Cardiac muscle cell (in vitro differentiated cells and primary cell): ENCODE results near the gene NTNG2. TPM values are rescaled to one million over a fixed set of nuclear protein-coding genes. Genes with fewer than 3 reads are reported as not detected.

Source experiments
- DNase-seq, 2 donors: peaks; one replicate each; pipeline versions ENCODE4 v3.0.0 to v3.0.0-alpha.2; 2010 to 2017; ENCODE audit warnings: low read depth in 1 of 2, low spot score in 1 of 2
- H3K27ac ChIP-seq: fragments of 200-600 bp; sonication (generic); 2 replicates; pipeline ENCODE4 v1.5.1; 2016
- H3K27me3 ChIP-seq: fragments of 200-600 bp; sonication (generic); 2 replicates; pipeline ENCODE4 v1.6.0; 2016; ENCODE audit warnings: control low read depth
- H3K36me3 ChIP-seq: fragments of 200-600 bp; sonication (generic); 2 replicates; pipeline ENCODE4 v1.5.1; 2016; ENCODE audit warnings: control low read depth
- H3K4me1 ChIP-seq: fragments of 200-600 bp; sonication (generic); 2 replicates; pipeline ENCODE4 v1.8.1; 2017; ENCODE audit warnings: low read depth, mild to moderate bottlenecking, mixed run types
- H3K4me3 ChIP-seq: fragments of 200-600 bp; sonication (generic); 2 replicates; pipeline ENCODE4 v1.5.1; 2016; ENCODE audit warnings: mild to moderate bottlenecking
- H3K9me3 ChIP-seq: fragments of 200-600 bp; sonication (generic); 2 replicates; pipeline ENCODE4 v1.5.1; 2017; ENCODE audit warnings: low read depth, mild to moderate bottlenecking, control low read depth
- polyA plus RNA-seq: library from polyadenylated mRNA; unstranded; fragments of >200 nt; fragmentation: Nextera tagmentation; extraction: Ambion mirVana; gene quantifications from 2 replicates; pipeline ENCODE4 v1.2.1, GENCODE V29; 2016
- total RNA-seq: library from RNA; depleted of rRNA; stranded (reverse); fragments of >200 nt; gene quantifications from 2 replicates; pipeline ENCODE4 v1.2.3, GENCODE V29; 2016
- TF ChIP-seq, protein P1 (sequence below): IDR thresholded peaks from 2 replicates; pipeline ENCODE4 v1.5.1; 2012; ENCODE audit warnings: low read depth, mild to moderate bottlenecking, low read length

The NTNG2 gene
- total and polyA plus RNA-seq, 2 experiments from 2014 or later = 1.7 to 3.5 TPM

DNA sequence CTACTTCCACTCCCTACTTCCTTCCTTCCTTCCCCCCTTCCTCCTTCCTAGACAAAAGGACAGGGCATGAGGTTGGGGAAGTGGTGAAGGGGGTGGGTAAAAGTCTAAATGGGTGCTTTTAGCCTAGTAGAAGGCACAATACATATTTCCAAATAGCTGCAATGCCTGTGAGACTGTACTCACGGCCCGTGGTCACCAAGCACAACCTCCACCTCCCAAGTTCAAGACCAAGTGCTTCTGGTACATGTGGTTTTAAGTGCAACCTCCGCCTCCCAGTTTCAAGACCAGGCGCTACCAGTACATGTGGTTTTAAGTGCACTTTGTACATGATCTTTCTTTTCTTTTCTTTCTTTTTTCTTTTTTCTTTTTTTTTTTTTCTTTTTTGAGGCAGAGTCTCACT lies 14.5 kb upstream of the NTNG2 start:
- no peak overlapping the region for H3K27ac ChIP-seq
- DNase-seq = no peak
- no peaks in the 10 kb centered on the region for H3K9me3 ChIP-seq
- H3K36me3 ChIP-seq = no peaks in the 10 kb centered on the region
- H3K27me3 ChIP-seq = peaks cover 21% of the 10 kb centered on the region
- no peak overlapping the region for H3K4me3 ChIP-seq
- H3K4me1 ChIP-seq = no peaks in the 10 kb centered on the region
- TF ChIP-seq, protein P1, sequence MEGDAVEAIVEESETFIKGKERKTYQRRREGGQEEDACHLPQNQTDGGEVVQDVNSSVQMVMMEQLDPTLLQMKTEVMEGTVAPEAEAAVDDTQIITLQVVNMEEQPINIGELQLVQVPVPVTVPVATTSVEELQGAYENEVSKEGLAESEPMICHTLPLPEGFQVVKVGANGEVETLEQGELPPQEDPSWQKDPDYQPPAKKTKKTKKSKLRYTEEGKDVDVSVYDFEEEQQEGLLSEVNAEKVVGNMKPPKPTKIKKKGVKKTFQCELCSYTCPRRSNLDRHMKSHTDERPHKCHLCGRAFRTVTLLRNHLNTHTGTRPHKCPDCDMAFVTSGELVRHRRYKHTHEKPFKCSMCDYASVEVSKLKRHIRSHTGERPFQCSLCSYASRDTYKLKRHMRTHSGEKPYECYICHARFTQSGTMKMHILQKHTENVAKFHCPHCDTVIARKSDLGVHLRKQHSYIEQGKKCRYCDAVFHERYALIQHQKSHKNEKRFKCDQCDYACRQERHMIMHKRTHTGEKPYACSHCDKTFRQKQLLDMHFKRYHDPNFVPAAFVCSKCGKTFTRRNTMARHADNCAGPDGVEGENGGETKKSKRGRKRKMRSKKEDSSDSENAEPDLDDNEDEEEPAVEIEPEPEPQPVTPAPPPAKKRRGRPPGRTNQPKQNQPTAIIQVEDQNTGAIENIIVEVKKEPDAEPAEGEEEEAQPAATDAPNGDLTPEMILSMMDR = no peak

DNA sequence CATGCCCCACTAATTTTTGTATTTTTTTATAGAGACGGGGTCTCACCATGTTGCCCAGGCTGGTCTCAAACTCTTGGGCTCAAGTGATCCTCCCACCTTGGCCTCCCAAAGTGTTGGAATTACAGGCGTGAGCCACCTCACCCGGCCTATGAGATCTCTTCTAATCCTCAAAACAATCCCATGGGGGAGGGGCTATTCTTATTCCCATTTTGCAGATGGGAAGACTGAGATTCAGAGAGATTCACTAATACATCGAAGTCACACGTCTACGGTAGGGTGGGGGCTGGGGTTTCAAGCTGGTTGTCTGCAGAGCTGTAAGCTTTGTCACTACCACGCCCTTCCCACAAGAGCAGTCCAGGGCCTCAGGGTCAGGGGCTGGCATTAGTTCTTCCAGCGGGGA lies 14.0 kb upstream of the NTNG2 start:
- TF ChIP-seq, protein P1 = no peak
- no peaks in the 10 kb centered on the region for H3K4me1 ChIP-seq
- H3K27ac ChIP-seq = no peak overlapping the region
- DNase-seq = no peak
- H3K4me3 ChIP-seq = no peak overlapping the region
- peaks cover 19% of the 10 kb centered on the region for H3K27me3 ChIP-seq
- no peaks in the 10 kb centered on the region for H3K9me3 ChIP-seq
- no peaks in the 10 kb centered on the region for H3K36me3 ChIP-seq

DNA sequence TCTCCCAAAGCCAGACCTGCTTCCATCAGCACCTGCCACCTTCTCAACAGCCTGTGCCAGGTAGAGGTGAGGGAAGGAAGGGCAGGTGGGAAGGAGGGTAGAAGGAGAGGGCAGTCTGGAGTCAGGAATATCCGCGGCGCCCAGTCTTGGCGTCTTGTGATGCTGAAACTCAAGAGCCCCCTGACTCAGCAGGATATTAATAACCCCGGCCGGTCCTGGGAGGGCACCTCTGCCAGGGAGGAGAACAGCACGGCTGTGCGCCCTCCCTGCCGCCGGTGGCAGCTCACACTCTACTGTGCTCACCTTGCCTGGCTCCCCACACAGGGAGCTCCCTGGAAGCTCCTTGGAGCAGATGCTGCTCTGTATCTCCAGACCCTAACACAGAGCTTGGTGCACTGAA lies 11.6 kb upstream of the NTNG2 start:
- H3K27me3 ChIP-seq = peaks cover 21% of the 10 kb centered on the region

DNA sequence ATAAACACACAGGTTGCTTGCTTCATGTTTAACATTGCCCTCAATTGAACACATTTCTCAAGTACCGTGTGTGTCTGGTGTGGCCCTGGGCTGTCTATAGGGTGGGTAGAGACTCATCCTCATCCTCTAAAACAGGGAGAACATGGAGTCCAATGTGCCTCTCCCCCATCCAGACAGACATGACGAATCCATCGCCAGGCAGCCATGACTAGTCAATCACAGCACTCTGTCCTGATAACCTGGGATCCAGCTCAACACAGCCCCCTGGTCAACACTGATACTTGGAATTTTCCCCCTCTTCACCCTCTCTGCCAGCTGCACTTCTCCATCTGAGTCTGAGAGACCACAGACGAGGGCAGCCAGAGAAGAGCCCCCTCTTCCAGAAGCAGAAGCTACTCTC lies 10.7 kb upstream of the NTNG2 start:
- H3K27me3 ChIP-seq = peaks cover 30% of the 10 kb centered on the region
- no peak overlapping the region for H3K27ac ChIP-seq
- DNase-seq = no peak
- H3K4me3 ChIP-seq = no peak overlapping the region
- no peaks in the 10 kb centered on the region for H3K36me3 ChIP-seq
- H3K4me1 ChIP-seq = no peaks in the 10 kb centered on the region
- no peaks in the 10 kb centered on the region for H3K9me3 ChIP-seq
- TF ChIP-seq, protein P1 = no peak

More for the DNA sequence above, 11.6 kb upstream of the NTNG2 start:
- H3K4me3 ChIP-seq = no peak overlapping the region
- no peak overlapping the region for H3K27ac ChIP-seq
- H3K9me3 ChIP-seq = no peaks in the 10 kb centered on the region
- H3K36me3 ChIP-seq = no peaks in the 10 kb centered on the region
- H3K4me1 ChIP-seq = no peaks in the 10 kb centered on the region
- TF ChIP-seq, protein P1 = no peak
- no peak for DNase-seq

DNA sequence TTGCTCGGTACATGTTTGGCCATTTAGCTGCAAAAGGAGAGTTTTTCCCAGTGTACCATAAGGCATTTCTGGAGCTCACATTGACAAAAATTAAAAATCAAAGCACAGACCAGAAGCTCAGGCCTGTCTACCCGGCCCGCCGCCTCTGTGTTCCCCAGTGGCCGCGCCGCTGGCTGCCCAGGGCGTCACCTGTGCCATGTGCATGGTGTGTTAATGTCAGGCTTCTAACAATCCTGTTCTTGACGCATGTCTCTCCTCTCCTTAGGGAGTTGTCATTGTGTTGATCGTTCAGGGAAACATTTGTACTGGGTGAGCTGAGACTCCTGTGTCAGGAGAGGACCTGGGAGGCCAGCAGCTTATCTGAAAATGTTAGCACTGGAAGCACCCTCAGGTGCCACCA lies 9.6 kb upstream of the NTNG2 start:
- Histone ChIP-seq H3K36me3 (no peaks in the 10 kb centered on the region), H3K4me1 (no peaks in the 10 kb centered on the region), H3K27me3 (peaks cover 37% of the 10 kb centered on the region), H3K27ac (no peak overlapping the region), H3K4me3 (no peak overlapping the region), H3K9me3 (no peaks in the 10 kb centered on the region)
- DNase-seq = no peak
- TF ChIP-seq, protein P1 = no peak
